Transverse colon (tissue), 3 donors: ENCODE results near the gene CKMT2.

Experiments used
- POLR2A ChIP-seq: fragments of 450-650 bp; IDR thresholded peaks from one replicate; pipeline ENCODE4 v1.6.1; 2016; ENCODE audit warnings: antibody characterized with exemption, mild to moderate bottlenecking, moderate library complexity
- TF ChIP-seq, protein P1 (sequence below), 5 experiments: fragments of 200-600 bp in 3 of 5; fragments of 450-650 bp in 2 of 5; sonication (generic) in 3 of 5; IDR thresholded peaks; 1 replicate in 2 of 5; 2 replicates in 3 of 5; pipeline ENCODE4 v1.5.1; 2016 to 2017; ENCODE audit warnings: antibody characterized with exemption in 5 of 5, inconsistent platforms in 3 of 5, mild to moderate bottlenecking in 2 of 5, moderate library complexity in 1 of 5

DNA sequence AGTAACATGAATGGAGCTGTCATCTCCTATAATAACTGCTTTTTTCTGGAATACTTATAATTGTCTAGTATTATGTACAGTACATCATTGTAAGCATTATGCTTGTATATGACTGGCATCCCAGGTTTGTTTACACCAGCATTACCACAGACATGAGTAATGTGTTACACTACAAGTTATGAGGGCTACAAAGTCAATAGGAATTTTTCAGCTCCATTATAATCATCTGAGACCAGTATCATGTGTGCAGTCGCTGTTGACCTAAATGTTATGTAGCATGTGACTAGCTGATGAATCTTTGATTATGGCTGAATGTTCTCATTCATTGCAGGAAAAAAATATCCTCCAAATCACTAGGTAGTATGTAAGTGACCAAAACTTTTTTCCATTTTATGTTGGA lies 70.4 kb downstream of the CKMT2 start:
- TF ChIP-seq, protein P1, sequence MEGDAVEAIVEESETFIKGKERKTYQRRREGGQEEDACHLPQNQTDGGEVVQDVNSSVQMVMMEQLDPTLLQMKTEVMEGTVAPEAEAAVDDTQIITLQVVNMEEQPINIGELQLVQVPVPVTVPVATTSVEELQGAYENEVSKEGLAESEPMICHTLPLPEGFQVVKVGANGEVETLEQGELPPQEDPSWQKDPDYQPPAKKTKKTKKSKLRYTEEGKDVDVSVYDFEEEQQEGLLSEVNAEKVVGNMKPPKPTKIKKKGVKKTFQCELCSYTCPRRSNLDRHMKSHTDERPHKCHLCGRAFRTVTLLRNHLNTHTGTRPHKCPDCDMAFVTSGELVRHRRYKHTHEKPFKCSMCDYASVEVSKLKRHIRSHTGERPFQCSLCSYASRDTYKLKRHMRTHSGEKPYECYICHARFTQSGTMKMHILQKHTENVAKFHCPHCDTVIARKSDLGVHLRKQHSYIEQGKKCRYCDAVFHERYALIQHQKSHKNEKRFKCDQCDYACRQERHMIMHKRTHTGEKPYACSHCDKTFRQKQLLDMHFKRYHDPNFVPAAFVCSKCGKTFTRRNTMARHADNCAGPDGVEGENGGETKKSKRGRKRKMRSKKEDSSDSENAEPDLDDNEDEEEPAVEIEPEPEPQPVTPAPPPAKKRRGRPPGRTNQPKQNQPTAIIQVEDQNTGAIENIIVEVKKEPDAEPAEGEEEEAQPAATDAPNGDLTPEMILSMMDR (IDR thresholded peaks at IDR 0.05): no peak
- TF ChIP-seq POLR2A: no peak
